PC-9 (cell line): ENCODE results near the gene PRR33. TPM values are rescaled to one million over a fixed set of nuclear protein-coding genes. Genes with fewer than 3 reads are reported as not detected.

Source experiments
- BruUV-seq: library from RNA; stranded (reverse); fragments of 400-500 nt; replicated peaks from 2 replicates; lab custom pipeline; 2021; lab: Mats Ljungman, UMichigan
- CTCF ChIA-PET: fragments of 300-600 bp; sonication (Branson Sonifier 250); formaldehyde crosslinking; loops from one replicate; lab custom pipeline; 2022; ENCODE audit warnings: antibody characterized with exemption; lab: Charles Lee
- POLR2A ChIA-PET: fragments of 300-600 bp; sonication (Branson Sonifier 250); formaldehyde crosslinking; loops from one replicate; lab custom pipeline; 2022; ENCODE audit warnings: antibody characterized with exemption; ENCODE audit not compliant: unreplicated experiment; lab: Charles Lee
- DNase-seq, 2 experiments: peaks; one replicate each; pipeline versions ENCODE4 v3.0.0 to v3.0.0-alpha.2; 2015 to 2022; ENCODE audit warnings: mixed read lengths in 1 of 2
- H2AFZ ChIP-seq: fragments of 200-600 bp; sonication (generic); 2 replicates; pipeline ENCODE4 v1.8.1; 2017; ENCODE audit warnings: antibody characterized with exemption
- H3F3A ChIP-seq: fragments of 200-600 bp; sonication (generic); 2 replicates; pipeline ENCODE4 v1.8.1; 2017; ENCODE audit warnings: antibody characterized with exemption, mild to moderate bottlenecking, low read depth; ENCODE audit not compliant: insufficient read depth
- H3K27ac ChIP-seq: fragments of 200-600 bp; sonication (generic); 2 replicates; pipeline ENCODE4 v1.6.1; 2016; ENCODE audit warnings: mixed run types
- H3K27me3 ChIP-seq: fragments of 200-600 bp; sonication (generic); 2 replicates; pipeline ENCODE4 v1.6.1; 2016; ENCODE audit warnings: low read depth, mixed run types; ENCODE audit not compliant: insufficient read depth
- H3K36me3 ChIP-seq: fragments of 200-600 bp; sonication (generic); 2 replicates; pipeline ENCODE4 v1.6.1; 2016; ENCODE audit warnings: low read depth, mixed run types
- H3K4me1 ChIP-seq: fragments of 200-600 bp; sonication (generic); replicated peaks from 2 replicates; pipeline ENCODE4 v1.6.1; 2016; ENCODE audit warnings: mixed run types; ENCODE audit not compliant: insufficient read depth
- H3K4me2 ChIP-seq: fragments of 200-600 bp; sonication (generic); 2 replicates; pipeline ENCODE4 v1.6.1; 2017; ENCODE audit warnings: mixed run types
- H3K4me3 ChIP-seq: fragments of 200-600 bp; sonication (generic); 2 replicates; pipeline ENCODE4 v1.6.1; 2016; ENCODE audit warnings: mixed run types
- H3K79me2 ChIP-seq: fragments of 200-600 bp; sonication (generic); 2 replicates; pipeline ENCODE4 v1.6.1; 2017; ENCODE audit warnings: low read depth, mixed run types
- H3K9me2 ChIP-seq: fragments of 200-600 bp; sonication (generic); 2 replicates; pipeline ENCODE4 v1.8.1; 2017; ENCODE audit warnings: mild to moderate bottlenecking; ENCODE audit not compliant: insufficient read depth
- H3K9me3 ChIP-seq: fragments of 200-600 bp; sonication (generic); 2 replicates; pipeline ENCODE4 v1.8.1; 2016; ENCODE audit warnings: low read depth; ENCODE audit not compliant: insufficient read depth
- H4K20me1 ChIP-seq: fragments of 200-600 bp; sonication (generic); 2 replicates; pipeline ENCODE4 v1.8.1; 2017; ENCODE audit not compliant: insufficient read depth
- EZH2 ChIP-seq: fragments of 200-600 bp; sonication (generic); IDR thresholded peaks from 2 replicates; pipeline ENCODE4 v1.8.0; 2017; ENCODE audit warnings: antibody characterized with exemption, low read depth
- intact Hi-C: fragments of 100-400 bp; cut with micrococcal nuclease; formaldehyde crosslinking; loops from one replicate; pipeline ENCODE4 v1.10.0; 2022; ENCODE audit not compliant: unreplicated experiment
- total RNA-seq: library from RNA; stranded (reverse); gene quantifications from 2 replicates; pipeline ENCODE4 v1.2.3, GENCODE V29; 2021
- TF ChIP-seq, protein P1 (sequence below): fragments of 200-600 bp; sonication (generic); conservative IDR thresholded peaks from 2 replicates; pipeline ENCODE4 v1.6.1; 2017; ENCODE audit warnings: mixed run types, antibody characterized with exemption, mild to moderate bottlenecking, moderate library complexity

The PRR33 gene
- total RNA-seq, 1 experiment from 2014 or later: not detected

DNA sequence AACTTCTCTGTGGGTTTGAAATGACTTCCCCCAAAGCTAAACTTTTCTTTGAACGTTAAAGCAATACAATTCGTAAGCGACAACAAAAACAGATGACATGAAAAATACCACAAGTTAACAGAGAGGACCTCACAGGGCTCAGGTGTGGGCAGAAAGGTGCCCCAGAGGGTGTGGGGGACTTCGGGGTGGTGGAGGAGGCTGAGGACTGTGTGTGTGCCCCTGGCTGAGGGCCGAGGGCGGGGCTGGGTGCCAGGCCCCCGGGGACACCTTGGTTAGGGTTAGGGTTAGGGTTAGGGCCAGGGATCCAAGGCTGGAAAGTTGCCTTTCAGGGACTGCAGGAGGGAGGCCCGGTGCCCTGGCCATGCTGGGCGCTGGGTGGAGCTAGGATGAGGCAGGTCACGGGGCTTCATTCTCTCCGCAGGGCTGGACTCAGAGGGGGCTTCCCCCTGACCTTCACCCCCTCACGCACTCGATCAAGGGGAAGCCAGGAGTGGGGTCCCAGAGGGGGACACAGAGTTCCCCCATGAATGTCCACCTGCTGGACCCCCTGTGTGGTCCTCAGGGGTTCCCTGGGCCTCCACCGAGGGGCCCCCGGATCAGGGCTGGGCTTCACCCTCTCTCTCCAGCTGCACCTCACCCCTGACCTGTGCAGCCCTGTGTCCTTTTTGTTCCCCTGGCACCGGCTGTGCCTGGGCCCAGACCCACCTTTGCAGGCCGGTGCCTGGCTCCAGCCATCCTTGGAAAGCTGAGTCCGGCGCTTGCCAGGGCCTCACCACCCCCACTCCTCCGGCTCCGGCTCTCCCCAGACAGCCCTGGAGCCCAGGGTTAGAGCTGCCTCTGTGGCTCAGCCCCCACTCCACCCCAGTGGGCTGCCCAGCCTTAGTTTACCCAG lies 45.9 kb downstream of the PRR33 start:
- H3K27ac ChIP-seq: no peak overlapping the region
- intact Hi-C loops: no loop called here
- no peaks in the 10 kb centered on the region for H4K20me1 ChIP-seq
- CTCF ChIA-PET: interaction anchor here (0.7 kb wide), 1 partner anchor 1244 kb away, joined by 3 read pairs; no protein-coding TSS in a partner anchor
- H3K4me3 ChIP-seq: no peak overlapping the region
- BruUV-seq: no TSS peak
- no peaks in the 10 kb centered on the region for H3K27me3 ChIP-seq
- TF ChIP-seq EZH2: no peak
- TF ChIP-seq, protein P1, sequence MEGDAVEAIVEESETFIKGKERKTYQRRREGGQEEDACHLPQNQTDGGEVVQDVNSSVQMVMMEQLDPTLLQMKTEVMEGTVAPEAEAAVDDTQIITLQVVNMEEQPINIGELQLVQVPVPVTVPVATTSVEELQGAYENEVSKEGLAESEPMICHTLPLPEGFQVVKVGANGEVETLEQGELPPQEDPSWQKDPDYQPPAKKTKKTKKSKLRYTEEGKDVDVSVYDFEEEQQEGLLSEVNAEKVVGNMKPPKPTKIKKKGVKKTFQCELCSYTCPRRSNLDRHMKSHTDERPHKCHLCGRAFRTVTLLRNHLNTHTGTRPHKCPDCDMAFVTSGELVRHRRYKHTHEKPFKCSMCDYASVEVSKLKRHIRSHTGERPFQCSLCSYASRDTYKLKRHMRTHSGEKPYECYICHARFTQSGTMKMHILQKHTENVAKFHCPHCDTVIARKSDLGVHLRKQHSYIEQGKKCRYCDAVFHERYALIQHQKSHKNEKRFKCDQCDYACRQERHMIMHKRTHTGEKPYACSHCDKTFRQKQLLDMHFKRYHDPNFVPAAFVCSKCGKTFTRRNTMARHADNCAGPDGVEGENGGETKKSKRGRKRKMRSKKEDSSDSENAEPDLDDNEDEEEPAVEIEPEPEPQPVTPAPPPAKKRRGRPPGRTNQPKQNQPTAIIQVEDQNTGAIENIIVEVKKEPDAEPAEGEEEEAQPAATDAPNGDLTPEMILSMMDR: no peak
- H3F3A ChIP-seq: no peaks in the 10 kb centered on the region
- no peaks in the 10 kb centered on the region for H3K9me2 ChIP-seq
- no peaks in the 10 kb centered on the region for H3K36me3 ChIP-seq
- no peak overlapping the region for H2AFZ ChIP-seq
- no peak overlapping the region for H3K4me2 ChIP-seq
- POLR2A ChIA-PET: no interaction called here
- no peaks in the 10 kb centered on the region; the same call in 1 of the 2 replicates for H3K4me1 ChIP-seq
- no peak for DNase-seq
- no peaks in the 10 kb centered on the region for H3K9me3 ChIP-seq
- no peaks in the 10 kb centered on the region for H3K79me2 ChIP-seq

DNA sequence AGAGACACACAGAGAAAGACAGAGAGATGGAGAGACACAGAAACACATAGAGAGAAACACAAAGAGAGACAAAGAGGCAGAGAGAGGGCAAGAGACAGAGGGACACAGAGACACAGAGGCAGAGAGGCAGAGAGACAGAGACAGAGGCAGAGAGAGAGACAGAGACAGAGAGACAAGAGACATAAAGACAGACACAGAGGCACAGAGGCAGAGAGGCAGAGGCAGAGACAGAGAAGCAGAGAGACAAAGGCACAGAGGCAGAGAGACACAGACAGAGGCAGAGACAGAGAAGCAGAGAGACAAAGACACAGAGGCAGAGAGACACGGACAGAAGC lies 46.6 kb downstream of the PRR33 start:
- POLR2A ChIA-PET: no interaction called here
- H3K4me3 ChIP-seq: no peak overlapping the region

DNA sequence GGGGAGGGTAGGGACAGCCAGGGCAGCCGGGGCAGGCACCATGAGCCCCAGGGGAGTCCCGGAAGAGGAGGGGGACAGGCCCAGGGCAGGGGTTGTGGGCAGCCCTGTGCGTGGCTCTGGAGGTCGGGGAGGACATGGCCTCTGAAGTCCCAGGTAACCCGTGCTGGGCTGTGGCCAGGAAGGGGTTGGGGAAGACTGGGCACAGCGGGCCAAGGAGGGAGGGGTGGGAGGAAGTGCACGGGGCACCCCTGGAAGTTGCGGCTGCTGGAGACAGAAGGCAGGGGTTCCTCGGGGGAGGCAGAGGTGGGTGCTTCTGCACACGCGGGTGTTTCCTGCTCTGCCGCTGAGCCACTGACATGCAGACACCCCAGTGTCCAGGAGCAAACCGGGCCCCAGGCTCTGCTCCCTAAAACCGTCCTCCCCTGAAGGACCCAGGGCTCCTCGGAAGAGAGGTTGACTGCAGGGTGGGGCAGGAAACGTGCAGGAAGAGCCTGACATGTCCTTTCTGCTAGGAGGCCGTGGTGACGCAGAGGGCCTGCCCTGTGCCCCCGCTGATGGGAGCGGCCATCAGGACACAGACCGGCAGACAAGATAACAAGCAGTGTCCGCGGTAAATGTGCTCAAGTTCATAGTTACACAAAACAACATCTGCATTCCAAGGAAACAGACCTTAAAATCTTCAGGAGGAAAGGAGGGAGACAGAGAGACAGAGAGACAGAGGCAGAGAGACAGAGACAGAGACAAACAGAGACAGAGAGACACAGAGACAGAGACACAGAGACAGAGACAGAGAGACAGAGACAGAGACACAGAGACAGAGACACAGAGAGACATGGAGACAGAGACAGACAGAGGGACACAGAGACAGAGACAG lies 47.2 kb downstream of the PRR33 start:
- Histone ChIP-seq H3K27ac (no peak overlapping the region), H4K20me1 (no peaks in the 10 kb centered on the region), H3K9me3 (no peaks in the 10 kb centered on the region), H2AFZ (no peak overlapping the region), H3K4me1 (no peaks in the 10 kb centered on the region; the same call in 1 of the 2 replicates), H3K4me3 (no peak overlapping the region), H3K4me2 (no peak overlapping the region), H3K27me3 (no peaks in the 10 kb centered on the region), H3K36me3 (no peaks in the 10 kb centered on the region), H3K9me2 (no peaks in the 10 kb centered on the region), H3K79me2 (no peaks in the 10 kb centered on the region), H3F3A (no peaks in the 10 kb centered on the region)
- ChIA-PET POLR2A (no interaction called here), CTCF (no interaction called here)
- TF ChIP-seq, protein P1: no peak
- TF ChIP-seq EZH2: no peak
- intact Hi-C loops: no loop called here
- no TSS peak for BruUV-seq
- DNase-seq: no peak

More for the DNA sequence above, 46.6 kb downstream of the PRR33 start:
- Histone ChIP-seq H4K20me1 (no peaks in the 10 kb centered on the region), H2AFZ (no peak overlapping the region), H3K79me2 (no peaks in the 10 kb centered on the region), H3F3A (no peaks in the 10 kb centered on the region), H3K36me3 (no peaks in the 10 kb centered on the region), H3K4me1 (no peaks in the 10 kb centered on the region; the same call in 1 of the 2 replicates), H3K4me2 (no peak overlapping the region), H3K9me2 (no peaks in the 10 kb centered on the region), H3K9me3 (no peaks in the 10 kb centered on the region), H3K27me3 (no peaks in the 10 kb centered on the region), H3K27ac (no peak overlapping the region)
- no peak for TF ChIP-seq EZH2
- TF ChIP-seq, protein P1: no peak
- no peak for DNase-seq
- CTCF ChIA-PET: interaction anchor here (0.7 kb wide), 1 partner anchor 1245 kb away, joined by 3 read pairs; no protein-coding TSS in a partner anchor
- intact Hi-C loops: no loop called here
- BruUV-seq: no TSS peak
